DOHH2 (cell line): ENCODE measurements around the gene CHD9.

ENCODE experiments used
- CTCF ChIP-seq: fragments of 200-600 bp; sonication (generic); IDR thresholded peaks from one replicate; pipeline ENCODE4 v1.5.1; 2014; ENCODE audit warnings: antibody characterized with exemption, mild to moderate bottlenecking, low read depth, low read length; ENCODE audit not compliant: poor library complexity, severe bottlenecking
- EZH2phosphoT487 ChIP-seq: fragments of 200-600 bp; sonication (generic); IDR thresholded peaks from 2 replicates; pipeline ENCODE4 v1.6.1; 2017; ENCODE audit warnings: borderline replicate concordance, mild to moderate bottlenecking, antibody characterized with exemption, low read length, moderate library complexity, mixed read lengths

GRCh38 chr16:53059672-53060071 is 4.9 kb downstream of the CHD9 start:
- TF ChIP-seq CTCF (no peak), EZH2phosphoT487 (no peak)
